Measurements from ENCODE around the gene DACT2.
"Not testable (repeated sequence)": the region's sequence is repeated elsewhere in the genome, so short reads cannot be mapped to it uniquely, and the experiment has no call there.

The DACT2 gene, protein sequence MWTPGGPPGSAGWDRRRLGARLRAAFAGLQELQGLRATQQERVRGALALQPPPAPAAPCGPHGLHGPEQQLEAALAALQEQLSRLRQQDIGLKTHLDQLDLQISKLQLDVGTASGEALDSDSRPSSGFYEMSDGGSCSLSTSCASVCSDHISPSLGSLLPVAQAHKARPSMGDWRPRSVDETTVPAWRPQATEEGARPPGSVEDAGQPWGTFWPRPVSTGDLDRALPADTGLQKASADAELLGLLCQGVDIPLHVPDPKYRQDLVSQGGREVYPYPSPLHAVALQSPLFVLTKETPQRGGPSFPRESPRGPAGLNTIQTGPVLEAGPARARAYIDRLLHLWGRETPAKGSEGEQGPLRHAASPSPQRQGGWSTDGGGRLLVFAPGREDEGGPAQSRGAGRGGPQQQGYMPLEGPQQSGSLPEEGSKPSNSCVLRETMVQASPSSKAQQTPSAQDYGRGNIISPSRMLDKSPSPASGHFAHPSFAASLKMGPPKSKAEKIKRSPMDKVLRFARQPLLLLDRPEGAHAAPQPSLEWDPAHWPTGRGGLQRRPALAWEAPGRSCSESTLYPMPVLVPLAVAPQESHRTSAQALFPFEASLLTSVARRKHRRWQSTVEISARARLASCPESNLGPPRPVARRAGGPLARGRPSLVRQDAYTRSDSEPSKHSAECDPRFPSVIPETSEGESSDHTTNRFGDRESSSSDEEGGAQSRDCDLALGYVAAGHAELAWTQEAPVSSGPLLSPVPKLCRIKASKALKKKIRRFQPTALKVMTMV

GRCh38 chr6:168319279-168320111 lies at the start of gene DACT2:
TSS of gene DACT2 (minus strand) at chr6:168319777. CDS start at chr6:168319633, 144 bp downstream.
- no peak for DNase-seq

DNA sequence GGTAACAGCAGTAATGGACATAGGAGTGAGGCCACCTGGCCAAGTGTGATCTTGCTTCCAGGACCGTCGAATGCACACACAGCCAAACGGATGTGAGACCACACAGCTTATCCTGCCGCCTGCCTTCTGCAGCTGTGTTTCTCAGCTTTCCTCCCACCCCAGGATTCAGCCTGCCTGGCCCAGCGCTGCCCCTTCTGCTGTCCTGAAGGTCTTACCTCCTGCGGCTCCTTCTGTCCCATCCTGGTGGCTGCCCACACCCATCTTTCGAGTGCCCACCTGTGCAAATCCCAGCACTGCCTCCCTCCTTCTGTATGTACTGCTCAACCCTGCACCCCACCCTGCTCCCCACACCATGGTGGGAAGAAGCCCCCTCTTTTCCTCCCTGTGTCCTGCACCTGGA lies 49.4 kb upstream of the DACT2 start:
- DNase-seq = no peak

GRCh38 chr6:168368066-168368820 lies 48.7 kb upstream of the DACT2 start:
- no peak for DNase-seq

DNA sequence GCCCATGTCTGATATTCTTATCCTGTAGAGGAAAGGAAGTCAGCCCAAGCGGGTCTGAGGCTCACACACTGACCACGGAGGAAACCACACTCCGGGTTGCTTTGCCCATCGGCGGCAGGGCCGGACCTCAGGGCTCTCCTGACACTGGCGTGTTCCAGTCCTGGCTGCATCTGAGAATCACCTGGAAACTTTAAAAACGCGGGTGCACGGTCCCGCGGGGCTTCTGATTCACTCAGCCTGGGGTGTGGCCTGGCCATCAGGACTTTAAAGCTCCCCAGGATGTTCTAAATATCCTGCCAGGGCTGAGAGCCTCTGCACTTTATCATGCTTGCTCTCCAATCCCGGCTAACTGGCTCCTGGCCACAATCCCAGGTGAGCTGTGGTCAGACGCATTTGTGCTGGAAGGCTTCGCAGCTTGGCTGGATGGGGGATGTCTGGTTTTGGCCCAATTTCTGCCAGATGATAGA lies 47.7 kb upstream of the DACT2 start:
- DNase-seq = no peak

- DNase-seq = no peak
Measured at GRCh38 chr6:168366473-168366872, 46.9 kb upstream of the DACT2 start.

DNA sequence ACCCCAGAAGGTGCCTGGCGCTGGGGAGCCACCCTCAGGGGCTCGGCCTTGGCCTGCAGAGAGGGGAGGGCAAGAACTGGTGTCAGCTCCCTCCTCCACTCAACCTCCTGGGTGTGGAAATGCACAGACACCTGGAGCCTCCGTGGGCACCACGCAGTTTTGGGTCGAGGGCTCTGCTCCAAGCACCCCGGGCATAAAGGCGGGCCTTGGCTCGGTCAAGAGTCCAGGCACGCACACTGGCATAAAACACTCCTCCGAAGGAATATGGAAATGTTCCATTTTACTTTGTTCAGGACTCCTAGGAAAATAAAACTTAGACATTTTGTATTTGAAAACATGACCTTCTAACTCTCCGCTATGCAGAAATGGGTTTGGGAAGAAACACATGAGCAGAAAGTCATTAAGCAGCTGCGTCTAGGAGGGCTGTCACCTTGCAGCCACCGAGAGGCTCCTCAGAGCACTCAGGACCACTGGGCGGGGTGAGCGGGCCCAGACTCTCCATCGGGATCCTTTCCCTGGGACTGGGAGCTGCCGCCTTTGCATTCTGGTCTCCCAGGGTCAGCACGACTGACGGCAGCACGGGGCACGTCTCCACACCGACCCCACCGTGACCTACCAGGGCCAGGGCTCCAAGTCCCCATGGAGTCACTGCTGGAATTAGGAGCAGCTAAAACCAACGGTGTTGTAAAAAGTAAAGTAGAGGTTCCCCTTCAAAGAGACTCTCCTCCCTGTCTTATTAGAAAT lies 46.0 kb upstream of the DACT2 start:
- DNase-seq = no peak

GRCh38 chr6:168364793-168365421 lies 45.3 kb upstream of the DACT2 start:
- DNase-seq = no peak

DNA sequence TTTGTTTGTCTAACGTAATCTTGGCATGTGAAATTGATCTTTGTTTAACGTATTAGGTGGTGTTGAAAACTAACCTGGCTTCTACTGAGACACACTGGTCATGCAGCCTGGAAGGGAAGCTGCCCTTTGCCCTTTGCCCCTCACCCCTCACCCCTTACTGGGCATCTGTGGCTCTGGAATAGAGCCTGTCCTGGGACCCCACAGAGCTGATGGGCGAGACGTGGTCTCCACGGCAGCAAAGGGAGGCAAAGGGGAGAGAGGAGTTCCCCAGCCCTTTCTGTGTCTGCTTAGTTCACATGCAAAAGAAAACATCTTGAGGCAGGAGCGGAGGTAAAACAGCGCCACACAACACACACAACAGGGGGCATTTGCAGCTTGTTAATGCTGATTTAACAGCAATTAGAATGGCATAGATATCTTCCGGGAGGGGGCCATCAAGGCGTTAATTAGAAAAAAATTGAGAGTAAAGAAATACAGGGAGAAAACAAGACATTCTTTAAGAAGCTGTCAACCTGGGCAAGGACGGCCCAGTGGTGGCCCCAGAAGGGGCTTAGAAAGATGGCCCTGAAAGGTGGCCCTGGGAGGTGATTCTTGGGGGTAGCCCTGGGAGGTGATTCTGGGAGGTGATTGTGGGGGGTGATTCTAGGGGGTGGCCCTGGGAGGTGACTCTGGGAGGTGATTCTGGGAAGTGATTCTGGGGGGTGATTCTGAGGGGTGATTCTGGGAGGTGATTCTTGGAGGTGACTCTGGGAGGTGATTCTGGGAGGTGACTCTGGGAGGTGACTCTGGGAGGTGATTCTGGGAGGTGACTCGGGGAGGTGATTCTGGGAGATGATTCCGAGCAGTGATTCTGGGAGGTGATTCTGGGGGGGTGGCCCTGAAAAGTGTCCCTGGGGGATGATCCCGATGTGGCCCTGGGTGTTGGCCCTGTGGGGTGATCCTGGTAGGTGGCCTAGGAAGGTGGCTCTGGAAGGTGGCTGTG lies 44.5 kb upstream of the DACT2 start:
- no peak for DNase-seq

- no peak for DNase-seq
Measured at GRCh38 chr6:168363302-168363701, 43.7 kb upstream of the DACT2 start.

DNA sequence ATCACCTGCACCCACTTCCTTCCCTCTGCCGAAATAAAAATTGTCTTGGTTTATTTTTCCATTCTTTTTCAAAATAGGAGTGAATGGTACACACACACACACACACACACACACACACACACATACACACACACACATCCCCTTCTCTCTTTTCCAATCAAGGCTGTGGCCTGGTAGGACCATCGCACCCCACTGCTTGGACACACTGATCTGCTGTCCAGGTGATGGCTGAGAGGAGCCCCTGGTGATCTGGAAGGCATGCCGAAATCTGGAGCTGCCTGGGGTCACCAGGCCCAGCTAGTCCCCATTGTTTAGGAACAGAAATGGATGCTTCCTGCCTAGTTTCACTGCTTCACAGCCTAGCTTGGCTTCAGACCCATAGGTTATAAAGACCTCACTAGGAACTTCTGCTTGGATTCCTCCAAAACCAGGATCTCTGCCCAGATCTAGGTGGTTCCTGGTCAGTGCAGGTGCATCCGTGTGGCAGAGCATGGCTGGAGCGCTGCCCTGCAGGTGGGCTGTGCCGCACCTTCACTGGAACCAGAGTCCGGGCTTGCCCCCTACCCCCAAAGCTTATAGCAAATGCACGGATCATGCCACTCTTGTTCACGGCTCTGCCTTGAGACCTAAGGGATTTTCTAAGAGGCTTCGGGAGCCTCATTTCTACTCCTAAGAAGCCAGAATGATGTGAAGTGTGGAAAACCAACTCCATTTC lies 42.9 kb upstream of the DACT2 start:
- DNase-seq = no peak

- no peak for DNase-seq
Measured at GRCh38 chr6:168361766-168362165, 42.2 kb upstream of the DACT2 start.

GRCh38 chr6:168359794-168360193 lies 40.2 kb upstream of the DACT2 start:
- no peak for DNase-seq

DNA sequence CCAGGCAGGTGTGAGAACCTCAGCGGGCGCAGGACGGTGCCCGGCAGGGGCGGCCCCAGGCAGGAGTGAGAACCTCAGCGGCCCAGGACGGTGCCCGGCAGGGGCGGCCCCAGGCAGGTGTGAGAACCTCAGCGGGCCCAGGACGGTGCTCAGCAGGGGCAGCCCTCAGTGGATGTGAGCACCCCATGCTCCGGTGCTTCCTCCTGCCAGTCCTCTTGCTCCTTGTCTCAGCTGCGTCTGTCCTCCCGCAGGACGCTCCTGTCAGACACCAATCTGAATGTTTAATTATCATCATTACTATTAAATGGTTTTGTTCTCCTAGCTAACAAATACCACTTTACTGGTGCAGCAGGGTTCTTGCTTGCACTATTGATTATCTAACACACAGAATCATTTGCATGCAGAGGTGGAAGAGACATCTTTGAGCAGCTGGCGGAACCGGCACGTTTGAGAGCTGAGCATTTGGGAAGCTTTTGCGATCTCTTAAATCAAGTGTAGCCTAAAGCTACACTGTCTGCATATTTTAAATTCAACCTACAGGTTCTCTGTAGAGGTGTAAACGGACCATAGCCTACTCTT lies 39.4 kb upstream of the DACT2 start:
- DNase-seq = no peak

DNA sequence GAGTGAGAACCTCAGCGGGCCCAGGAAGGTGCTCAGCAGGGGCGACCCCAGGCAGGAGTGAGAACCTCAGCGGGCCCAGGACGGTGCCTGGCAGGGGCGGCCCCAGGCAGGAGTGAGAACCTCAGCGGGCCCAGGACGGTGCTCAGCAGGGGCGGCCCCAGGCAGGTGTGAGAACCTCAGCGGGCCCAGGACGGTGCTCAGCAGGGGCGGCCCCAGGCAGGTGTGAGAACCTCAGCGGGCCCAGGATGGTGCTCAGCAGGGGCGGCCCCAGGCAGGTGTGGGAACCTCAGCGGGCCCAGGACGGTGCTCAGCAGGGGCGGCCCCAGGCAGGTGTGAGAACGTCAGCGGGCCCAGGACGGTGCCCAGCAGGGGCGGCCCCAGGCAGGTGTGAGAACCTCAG lies 37.3 kb upstream of the DACT2 start:
- DNase-seq = not testable (repeated sequence)

- DNase-seq = no peak
Measured at GRCh38 chr6:168355716-168356522, 36.3 kb upstream of the DACT2 start.

GRCh38 chr6:168354338-168354737 lies 34.8 kb upstream of the DACT2 start:
- DNase-seq = no peak

DNA sequence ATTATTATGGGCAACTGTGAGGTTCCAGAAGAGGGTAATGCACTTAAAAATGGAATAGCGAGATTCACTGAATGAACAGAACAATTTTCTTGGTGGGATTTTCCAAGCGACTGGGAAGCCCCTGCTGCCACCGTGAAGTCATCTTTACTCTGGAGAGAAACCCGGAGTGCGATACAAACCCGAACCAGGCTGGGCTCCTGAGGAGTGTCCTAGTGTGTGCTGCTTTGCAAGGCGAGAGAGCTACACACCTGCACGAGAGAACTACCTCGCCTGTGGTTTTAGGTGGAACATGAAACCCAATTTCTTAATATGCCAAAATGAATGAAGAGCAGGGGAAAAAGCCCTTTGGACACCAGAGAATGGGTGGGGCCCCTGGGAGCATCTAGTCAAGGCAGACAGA lies 33.5 kb upstream of the DACT2 start:
- no peak for DNase-seq

- no peak for DNase-seq
Measured at GRCh38 chr6:168352096-168352495, 32.5 kb upstream of the DACT2 start.
